SK-N-SH (cell line): ENCODE results near the gene IGSF23.

ENCODE experiments used
- CHD2 ChIP-seq: fragments of 150-350 bp; IDR thresholded peaks from 2 replicates; pipeline ENCODE4 v1.6.1; 2018; ENCODE audit warnings: low read length; ENCODE audit not compliant: partially characterized antibody
- CTCF ChIP-seq: fragments of 200-600 bp; sonication (generic); IDR thresholded peaks from 2 replicates; pipeline ENCODE4 v1.6.1; 2017; ENCODE audit warnings: antibody characterized with exemption, mild to moderate bottlenecking, moderate library complexity
- FOSL2 ChIP-seq: IDR thresholded peaks from 2 replicates; pipeline ENCODE4 v1.4.0; 2012; ENCODE audit warnings: low read depth, mild to moderate bottlenecking, moderate library complexity, borderline replicate concordance
- MXI1 ChIP-seq: IDR thresholded peaks from 2 replicates; pipeline ENCODE4 v1.6.1; 2012; ENCODE audit warnings: mild to moderate bottlenecking, low read depth, low read length, improper control_type of control experiment
- RCOR1 ChIP-seq: fragments of 150-350 bp; IDR thresholded peaks from 2 replicates; pipeline ENCODE4 v1.6.1; 2017; ENCODE audit warnings: antibody characterized with exemption, low read length
- RFX5 ChIP-seq: IDR thresholded peaks from 2 replicates; pipeline ENCODE4 v1.6.1; 2012; ENCODE audit warnings: mild to moderate bottlenecking, improper control_type of control experiment, low read length
- SIN3A ChIP-seq: IDR thresholded peaks from 2 replicates; pipeline ENCODE4 v1.6.1; 2012; ENCODE audit warnings: low read depth, mild to moderate bottlenecking, low read length, moderate library complexity, borderline replicate concordance
- SMC3 ChIP-seq: IDR thresholded peaks from 2 replicates; pipeline ENCODE4 v1.6.1; 2012; ENCODE audit warnings: low read depth, low read length, improper control_type of control experiment
- USF1 ChIP-seq: IDR thresholded peaks from 2 replicates; pipeline ENCODE4 v1.4.0; 2012; ENCODE audit warnings: low read depth, borderline replicate concordance

GRCh38 chr19:44597131-44597491 lies 16.3 kb upstream of the IGSF23 start:
- TF ChIP-seq CHD2 (no peak), CTCF (no peak), FOSL2 (no peak), MXI1 (no peak), USF1 (no peak), RFX5 (no peak), SIN3A (no peak), RCOR1 (no peak), SMC3 (no peak)
